Karpas-422 (cell line): Measurements from ENCODE around the gene EEPD1. TPM values are rescaled to one million over a fixed set of nuclear protein-coding genes. Genes with fewer than 3 reads are reported as not detected.
A peak's percentile ranks its signal among the peaks of the same experiment; 100 is the strongest.

Source experiments
- DNase-seq: peaks from one replicate; pipeline ENCODE4 v3.0.0-alpha.2; 2015
- H2AFZ ChIP-seq: fragments of 200-600 bp; sonication (generic); 2 replicates; pipeline ENCODE4 v1.6.1; 2014; ENCODE audit warnings: antibody characterized with exemption, low read length, mixed read lengths
- H3K27ac ChIP-seq: fragments of 200-600 bp; sonication (generic); 2 replicates; pipeline ENCODE4 v1.5.1; 2014; ENCODE audit warnings: mild to moderate bottlenecking, low read length, moderate library complexity
- H3K27me3 ChIP-seq: fragments of 200-600 bp; sonication (generic); 2 replicates; pipeline ENCODE4 v1.6.1; 2014; ENCODE audit warnings: low read length, mixed read lengths
- H3K36me3 ChIP-seq: fragments of 200-600 bp; sonication (generic); 2 replicates; pipeline ENCODE4 v1.6.1; 2014; ENCODE audit warnings: low read length, mixed read lengths; ENCODE audit not compliant: insufficient read depth
- H3K4me1 ChIP-seq: fragments of 200-600 bp; sonication (generic); 2 replicates; pipeline ENCODE4 v1.6.1; 2014; ENCODE audit warnings: mild to moderate bottlenecking, low read length, mixed read lengths
- H3K4me2 ChIP-seq: fragments of 200-600 bp; sonication (generic); 2 replicates; pipeline ENCODE4 v1.6.1; 2014; ENCODE audit warnings: low read length, low read depth, mild to moderate bottlenecking; ENCODE audit not compliant: poor library complexity, severe bottlenecking
- H3K4me3 ChIP-seq: fragments of 200-600 bp; sonication (generic); 2 replicates; pipeline ENCODE4 v1.5.1; 2014; ENCODE audit warnings: mild to moderate bottlenecking, antibody characterized with exemption, low read length, mixed read lengths
- H3K79me2 ChIP-seq: fragments of 200-600 bp; sonication (generic); 2 replicates; pipeline ENCODE4 v1.6.1; 2014; ENCODE audit warnings: mild to moderate bottlenecking, low read length, mixed read lengths
- H3K9ac ChIP-seq: fragments of 200-600 bp; sonication (generic); 2 replicates; pipeline ENCODE4 v1.6.0; 2014; ENCODE audit warnings: low read length
- H3K9me2 ChIP-seq: fragments of 200-600 bp; sonication (generic), shearing (Covaris generic); replicated peaks from 2 replicates; pipeline ENCODE4 v1.6.0; 2014; ENCODE audit warnings: mild to moderate bottlenecking, low read length, moderate library complexity; ENCODE audit not compliant: insufficient read depth
- H3K9me3 ChIP-seq: fragments of 300-700, 200-600 bp; sonication (generic); 2 replicates; pipeline ENCODE4 v1.6.1; 2014; ENCODE audit warnings: low read length, mixed read lengths
- H4K20me1 ChIP-seq: fragments of 200-600 bp; sonication (generic); 2 replicates; pipeline ENCODE4 v1.6.1; 2014; ENCODE audit warnings: mild to moderate bottlenecking, antibody characterized with exemption, low read length, low read depth; ENCODE audit not compliant: insufficient read depth
- total RNA-seq: library from RNA; depleted of rRNA; stranded (reverse); fragments of >200 nt; shearing (Covaris generic); gene quantifications from 2 replicates; pipeline ENCODE4 v1.2.3, GENCODE V29; 2014; ENCODE audit warnings: low replicate concordance

The EEPD1 gene
- total RNA-seq, 1 experiment from 2014 or later, result 28.8 TPM

DNA sequence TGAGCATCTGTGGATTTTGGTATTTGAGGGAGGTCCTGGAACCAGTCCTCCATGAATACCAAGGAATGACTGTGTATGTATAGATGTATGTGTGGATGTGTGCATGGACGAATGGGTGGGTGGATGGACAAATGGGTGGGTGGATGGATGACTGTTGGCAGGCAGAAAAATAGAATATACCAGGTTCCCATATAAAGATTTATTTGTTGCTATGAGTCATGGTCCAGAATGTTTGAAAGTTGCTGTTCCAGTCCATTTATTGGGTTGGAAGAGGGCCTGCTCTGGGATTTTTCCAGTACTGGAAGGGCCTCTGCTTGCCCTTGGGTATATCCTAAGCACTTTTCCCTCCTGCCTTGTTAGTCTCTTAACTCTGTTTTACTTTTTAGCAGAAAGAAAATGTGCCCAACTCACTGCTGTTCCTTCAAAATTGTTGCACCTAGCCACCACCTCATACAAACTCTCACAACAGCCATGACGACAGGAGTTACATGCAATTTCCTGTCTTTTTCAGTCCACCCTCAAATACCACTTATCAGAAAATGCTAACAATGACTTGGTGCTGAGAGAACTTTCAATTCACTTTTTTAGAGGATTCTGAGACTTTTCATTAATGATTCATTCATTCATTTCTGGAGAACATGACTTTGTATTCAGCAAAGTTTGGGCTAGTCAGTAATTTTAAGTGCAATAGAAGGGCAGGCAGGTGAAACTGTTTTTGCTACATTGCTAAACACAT lies 108.1 kb downstream of the EEPD1 start:
- peaks cover 99% of the 10 kb centered on the region for H3K79me2 ChIP-seq
- peaks cover 84% of the 10 kb centered on the region for H3K4me1 ChIP-seq
- peaks cover 6% of the 10 kb centered on the region; the same call in 1 of the 2 replicates for H4K20me1 ChIP-seq
- peak overlapping the region; percentile 37 for H3K9ac ChIP-seq
- no peaks in the 10 kb centered on the region for H3K27me3 ChIP-seq
- H2AFZ ChIP-seq, result no peak overlapping the region
- H3K36me3 ChIP-seq, result no peaks in the 10 kb centered on the region
- H3K27ac ChIP-seq, result peak overlapping the region; percentile 85
- H3K9me2 ChIP-seq, result no peaks in the 10 kb centered on the region
- H3K9me3 ChIP-seq, result no peaks in the 10 kb centered on the region
- DNase-seq, result peak; percentile 56
- no peak overlapping the region for H3K4me3 ChIP-seq
- H3K4me2 ChIP-seq, result peak overlapping the region; percentile 56

DNA sequence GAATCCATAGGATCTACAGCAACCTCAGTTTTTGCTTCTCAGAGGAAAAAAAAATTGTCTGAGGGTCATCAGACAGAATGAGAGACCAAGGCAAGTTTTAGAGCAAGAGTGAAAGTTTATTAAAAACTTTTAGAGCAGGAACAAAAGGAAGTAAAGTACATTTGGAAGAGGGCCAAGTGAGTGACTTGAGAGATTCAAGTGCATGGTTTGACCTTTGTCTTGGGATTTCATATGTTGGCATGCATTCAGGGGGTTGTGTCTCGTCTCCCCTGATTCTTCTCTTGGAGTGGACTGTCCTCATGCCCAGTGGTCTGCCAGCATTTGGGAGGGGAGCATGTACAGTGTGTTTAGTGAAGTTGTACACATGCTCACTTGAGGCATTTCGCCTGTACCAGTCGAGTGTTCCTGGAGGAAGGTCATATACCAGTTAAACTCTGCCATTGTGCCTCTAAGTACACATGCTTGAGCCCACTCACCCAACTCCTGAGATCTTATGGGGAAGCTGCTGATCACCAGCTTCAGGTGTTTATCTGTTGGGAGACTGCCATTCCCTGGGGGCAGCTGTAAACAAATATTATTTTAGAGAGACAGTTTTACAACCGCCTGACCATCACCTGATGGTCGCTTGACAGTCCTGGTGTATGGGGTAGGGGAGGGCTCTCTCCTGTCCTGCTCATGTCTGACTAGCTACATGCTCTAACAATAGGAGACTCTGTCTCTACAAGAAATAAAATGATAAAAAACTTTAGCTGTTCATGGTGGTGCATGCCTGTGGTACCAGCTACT lies 109.4 kb downstream of the EEPD1 start:
- Histone ChIP-seq H3K9ac (peak overlapping the region; percentile 42), H3K4me2 (peak overlapping the region; percentile 56)

DNA sequence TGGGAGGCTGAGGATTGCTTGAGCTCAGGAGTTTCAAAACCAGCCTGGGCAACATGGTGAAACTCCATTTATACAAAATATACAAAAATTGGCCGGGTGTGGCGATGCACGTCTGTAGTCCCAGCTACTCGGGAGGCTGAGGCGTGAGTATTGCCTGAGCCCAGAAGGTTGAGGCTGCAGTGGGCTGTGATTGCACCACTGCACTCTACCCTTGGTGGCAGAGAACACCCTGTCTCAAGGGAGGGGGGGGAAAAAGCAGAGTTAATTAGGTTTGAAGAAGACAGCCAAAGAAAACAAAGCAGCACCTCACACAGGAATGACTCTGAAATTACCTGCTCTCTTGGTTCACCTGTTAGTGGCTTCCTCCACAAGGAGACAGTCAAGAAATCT lies 110.0 kb downstream of the EEPD1 start:
- Histone ChIP-seq H2AFZ (no peak overlapping the region), H3K4me3 (peak overlapping the region; percentile 34; the same call in 1 of the 2 replicates), H3K36me3 (no peaks in the 10 kb centered on the region), H3K4me2 (peak overlapping the region; percentile 56), H3K9me3 (no peaks in the 10 kb centered on the region), H3K4me1 (peaks cover 66% of the 10 kb centered on the region), H3K79me2 (peaks cover 99% of the 10 kb centered on the region), H3K9me2 (no peaks in the 10 kb centered on the region), H3K9ac (peak overlapping the region; percentile 42), H3K27ac (peak overlapping the region; percentile 85), H4K20me1 (peaks cover 6% of the 10 kb centered on the region; the same call in 1 of the 2 replicates), H3K27me3 (no peaks in the 10 kb centered on the region)
- DNase-seq, result peak; percentile 74

More for the DNA sequence above, 109.4 kb downstream of the EEPD1 start:
- Histone ChIP-seq H2AFZ (no peak overlapping the region), H3K4me3 (0 out of 2 replicates have a peak overlapping the region, but pooled peaks have one; percentile 34), H3K36me3 (no peaks in the 10 kb centered on the region), H4K20me1 (peaks cover 6% of the 10 kb centered on the region; the same call in 1 of the 2 replicates), H3K79me2 (peaks cover 99% of the 10 kb centered on the region), H3K9me2 (no peaks in the 10 kb centered on the region), H3K9me3 (no peaks in the 10 kb centered on the region), H3K27me3 (no peaks in the 10 kb centered on the region), H3K4me1 (peaks cover 72% of the 10 kb centered on the region), H3K27ac (peak overlapping the region; percentile 85)
- DNase-seq, result no peak

DNA sequence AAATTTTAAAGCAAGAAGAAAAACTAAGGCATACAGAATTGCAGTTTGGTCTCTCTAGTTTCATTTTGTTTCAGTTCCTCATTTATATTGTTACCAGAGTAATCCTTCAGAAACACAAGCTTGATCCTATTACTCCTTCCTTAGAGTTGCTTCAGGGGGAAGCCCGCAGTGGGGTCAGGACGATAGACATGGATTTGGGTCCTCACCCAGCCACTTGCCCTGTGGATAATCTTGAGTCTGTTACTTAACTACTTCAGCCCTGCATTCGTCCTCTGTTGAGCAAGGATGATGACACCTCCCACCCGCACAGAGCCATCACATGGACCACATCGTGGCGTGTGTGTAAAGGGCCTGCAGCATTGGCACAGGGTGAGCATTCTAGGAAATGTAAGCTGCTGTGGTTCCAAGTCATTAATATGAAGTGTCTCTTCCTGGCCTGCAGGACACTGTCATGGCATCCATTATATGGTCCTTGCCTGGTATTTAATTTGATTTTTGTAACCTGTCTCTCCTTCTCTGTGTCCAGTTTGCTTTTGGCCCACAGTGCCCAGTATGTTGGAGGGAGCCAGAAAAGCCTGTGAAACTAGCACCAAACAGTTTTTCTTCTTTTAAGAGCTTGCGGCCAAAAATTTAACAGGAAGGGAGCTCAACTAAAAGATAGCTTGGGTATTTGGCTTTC lies 111.2 kb downstream of the EEPD1 start:
- Histone ChIP-seq H3K9ac (no peak overlapping the region), H3K9me3 (no peaks in the 10 kb centered on the region), H3K4me3 (no peak overlapping the region), H3K4me1 (peaks cover 54% of the 10 kb centered on the region), H3K36me3 (no peaks in the 10 kb centered on the region), H3K9me2 (no peaks in the 10 kb centered on the region), H3K4me2 (peak overlapping the region; percentile 56), H2AFZ (no peak overlapping the region), H4K20me1 (peaks cover 6% of the 10 kb centered on the region; the same call in 1 of the 2 replicates), H3K27ac (peak overlapping the region; percentile 85), H3K27me3 (no peaks in the 10 kb centered on the region), H3K79me2 (peaks cover 99% of the 10 kb centered on the region)
- no peak for DNase-seq

DNA sequence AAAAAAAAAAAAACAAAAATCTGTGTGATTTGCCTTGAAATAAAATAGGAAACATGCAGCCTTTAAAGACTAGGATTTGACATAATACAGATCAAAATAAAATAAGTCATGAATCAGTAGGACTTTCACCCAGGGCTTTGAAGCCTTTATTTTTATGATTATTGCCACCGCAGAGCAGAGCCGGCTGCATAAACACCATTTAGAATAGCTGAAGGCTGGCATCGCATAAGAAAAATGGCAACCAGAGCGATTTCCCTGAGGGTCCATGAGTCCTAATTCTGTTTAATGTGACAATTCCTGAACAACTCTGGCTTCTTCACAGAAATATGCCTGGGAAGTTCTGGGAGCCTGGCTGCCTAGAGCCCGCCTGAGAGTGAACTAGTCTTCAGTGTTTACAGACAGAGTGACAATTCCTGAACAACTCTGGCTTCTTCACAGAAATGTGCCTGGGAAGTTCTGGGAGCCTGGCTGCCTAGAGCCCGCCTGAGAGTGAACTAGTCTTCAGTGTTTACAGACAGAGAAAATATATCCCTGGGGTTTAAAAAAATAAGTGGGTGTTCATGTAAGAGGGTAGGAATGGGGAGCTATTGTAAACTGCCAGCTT lies 112.0 kb downstream of the EEPD1 start:
- Histone ChIP-seq H3K36me3 (no peaks in the 10 kb centered on the region), H4K20me1 (peaks cover 6% of the 10 kb centered on the region; the same call in 1 of the 2 replicates), H3K9ac (no peak overlapping the region), H3K9me3 (no peaks in the 10 kb centered on the region), H3K4me2 (no peak overlapping the region), H3K4me1 (peaks cover 47% of the 10 kb centered on the region), H3K4me3 (no peak overlapping the region), H3K79me2 (peaks cover 99% of the 10 kb centered on the region), H3K9me2 (no peaks in the 10 kb centered on the region), H2AFZ (no peak overlapping the region), H3K27ac (peak overlapping the region; percentile 85; the same call in 1 of the 2 replicates), H3K27me3 (no peaks in the 10 kb centered on the region)
- DNase-seq, result no peak

DNA sequence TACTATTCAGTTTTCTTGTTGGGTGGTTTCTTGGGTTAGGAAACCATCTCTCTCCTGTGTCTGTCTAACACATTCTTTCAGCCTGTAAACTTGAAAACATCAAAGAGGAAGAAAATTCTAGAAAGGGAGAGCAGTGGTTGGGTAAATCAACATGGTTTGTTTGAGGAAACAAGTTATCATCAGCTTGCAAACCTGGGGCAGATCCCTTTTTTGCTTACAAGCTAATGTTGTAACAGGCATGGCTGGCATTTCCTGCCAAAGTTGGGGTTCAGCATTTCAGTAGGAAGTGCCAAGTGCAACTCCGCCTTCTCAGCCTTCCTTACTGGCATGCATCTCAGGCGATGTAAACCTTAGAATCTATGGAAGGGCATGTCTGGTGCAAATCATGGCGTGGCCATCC lies 112.6 kb downstream of the EEPD1 start:
- no peaks in the 10 kb centered on the region for H3K9me3 ChIP-seq
- H3K4me3 ChIP-seq, result no peak overlapping the region
- no peaks in the 10 kb centered on the region for H3K27me3 ChIP-seq
- peaks cover 93% of the 10 kb centered on the region for H3K79me2 ChIP-seq
- no peak overlapping the region for H3K9ac ChIP-seq
- peak overlapping the region; percentile 85; the same call in 1 of the 2 replicates for H3K27ac ChIP-seq
- H3K9me2 ChIP-seq, result no peaks in the 10 kb centered on the region
- peaks cover 40% of the 10 kb centered on the region for H3K4me1 ChIP-seq
- no peak for DNase-seq
- H4K20me1 ChIP-seq, result peaks cover 6% of the 10 kb centered on the region; the same call in 1 of the 2 replicates
- H3K4me2 ChIP-seq, result no peak overlapping the region
- no peak overlapping the region for H2AFZ ChIP-seq
- H3K36me3 ChIP-seq, result no peaks in the 10 kb centered on the region

DNA sequence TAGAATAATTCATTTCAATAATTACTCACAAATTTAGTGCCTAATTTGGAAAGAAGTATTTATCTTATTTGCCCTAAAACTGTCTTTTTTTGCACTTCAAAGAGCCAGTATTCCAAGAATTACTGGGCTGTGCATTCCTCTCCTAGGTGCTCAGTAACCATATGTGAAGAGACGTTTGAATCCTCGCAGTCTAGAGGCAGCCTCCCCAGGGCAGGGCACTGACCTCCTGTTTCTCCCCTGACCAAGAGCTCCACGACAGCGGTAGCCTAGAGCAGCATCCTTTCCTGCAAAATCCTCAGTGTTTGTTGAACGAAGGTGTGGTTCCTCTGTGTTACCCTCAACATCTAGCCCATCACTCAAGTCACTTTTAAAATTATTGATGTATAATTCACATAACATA lies 113.1 kb downstream of the EEPD1 start:
- H3K9ac ChIP-seq, result no peak overlapping the region
- DNase-seq, result no peak
- H3K27ac ChIP-seq, result no peak overlapping the region
- no peak overlapping the region for H3K4me3 ChIP-seq
- H2AFZ ChIP-seq, result no peak overlapping the region
- H4K20me1 ChIP-seq, result peaks cover 6% of the 10 kb centered on the region; the same call in 1 of the 2 replicates
- no peak overlapping the region for H3K4me2 ChIP-seq
- peaks cover 35% of the 10 kb centered on the region for H3K4me1 ChIP-seq
- no peaks in the 10 kb centered on the region for H3K27me3 ChIP-seq
- H3K36me3 ChIP-seq, result no peaks in the 10 kb centered on the region
- peaks cover 88% of the 10 kb centered on the region for H3K79me2 ChIP-seq
- no peaks in the 10 kb centered on the region for H3K9me2 ChIP-seq
- H3K9me3 ChIP-seq, result no peaks in the 10 kb centered on the region
